GM23338 (cell line): Measurements from ENCODE around the gene ARAF. TPM values are rescaled to one million over a fixed set of nuclear protein-coding genes. Genes with fewer than 3 reads are reported as not detected.

Source experiments
- ATAC-seq: fragments of 200-7000 bp; cut with Tn5 transposase; 3 replicates; pipeline ENCODE4 v1.9.1; 2020
- DNase-seq: peaks from one replicate; pipeline ENCODE4 v3.0.0-alpha.2; 2015; ENCODE audit warnings: low spot score
- H2AFZ ChIP-seq: fragments of 200-600 bp; sonication (generic); 2 replicates; pipeline ENCODE4 v1.8.0; 2016; ENCODE audit warnings: antibody characterized with exemption, mild to moderate bottlenecking, moderate library complexity
- H3F3A ChIP-seq: fragments of 200-600 bp; sonication (generic); replicated peaks from 2 replicates; pipeline ENCODE4 v1.8.0; 2017; ENCODE audit warnings: antibody characterized with exemption, mixed run types, low read depth
- H3K27ac ChIP-seq: fragments of 200-600 bp; sonication (generic); 2 replicates; pipeline ENCODE4 v1.6.1; 2016; ENCODE audit warnings: low read depth
- H3K27me3 ChIP-seq: fragments of 200-600 bp; sonication (generic); 2 replicates; pipeline ENCODE4 v1.8.0; 2016; ENCODE audit warnings: mild to moderate bottlenecking, mixed run types, moderate library complexity; ENCODE audit not compliant: insufficient read depth
- H3K36me3 ChIP-seq: fragments of 200-600 bp; sonication (generic); 2 replicates; pipeline ENCODE4 v1.8.0; 2016; ENCODE audit warnings: mild to moderate bottlenecking; ENCODE audit not compliant: insufficient read depth
- H3K4me1 ChIP-seq: fragments of 200-600 bp; sonication (generic); 2 replicates; pipeline ENCODE4 v1.8.0; 2016; ENCODE audit warnings: mild to moderate bottlenecking, moderate library complexity; ENCODE audit not compliant: insufficient read depth
- H3K4me2 ChIP-seq: fragments of 200-600 bp; sonication (generic); 2 replicates; pipeline ENCODE4 v1.7.1; 2017; ENCODE audit warnings: mixed run types
- H3K4me3 ChIP-seq: fragments of 200-600 bp; sonication (generic); 2 replicates; pipeline ENCODE4 v1.6.1; 2016; ENCODE audit warnings: mixed run types
- H3K79me2 ChIP-seq: fragments of 200-600 bp; sonication (generic); replicated peaks from 2 replicates; pipeline ENCODE4 v1.8.0; 2017; ENCODE audit warnings: mild to moderate bottlenecking; ENCODE audit not compliant: insufficient read depth
- H3K9me2 ChIP-seq: fragments of 200-600 bp; sonication (generic); 2 replicates; pipeline ENCODE4 v1.8.0; 2017; ENCODE audit not compliant: insufficient read depth
- H4K20me1 ChIP-seq: fragments of 200-600 bp; sonication (generic); replicated peaks from 2 replicates; pipeline ENCODE4 v1.8.0; 2017; ENCODE audit warnings: mild to moderate bottlenecking; ENCODE audit not compliant: insufficient read depth
- H3K27ac Mint-ChIP-seq: 2 replicates; pipeline ENCODE4 v1.8.0; 2020; ENCODE audit warnings: inconsistent platforms, mild to moderate bottlenecking, moderate library complexity, mixed read lengths
- H3K27me3 Mint-ChIP-seq: 3 replicates; pipeline ENCODE4 v1.8.0; 2022; ENCODE audit warnings: low read depth, mild to moderate bottlenecking, moderate library complexity, mixed read lengths, inconsistent platforms; ENCODE audit not compliant: insufficient read depth, poor library complexity
- H3K36me3 Mint-ChIP-seq: 3 replicates; pipeline ENCODE4 v1.8.0; 2021; ENCODE audit warnings: low read depth, mild to moderate bottlenecking, inconsistent platforms, moderate library complexity, mixed read lengths
- H3K4me1 Mint-ChIP-seq: 3 replicates; pipeline ENCODE4 v1.8.0; 2020; ENCODE audit warnings: mild to moderate bottlenecking, inconsistent platforms, mixed read lengths
- H3K4me3 Mint-ChIP-seq: 3 replicates; pipeline ENCODE4 v1.8.0; 2021; ENCODE audit warnings: moderate library complexity, mild to moderate bottlenecking, inconsistent platforms, mixed read lengths
- H3K9me3 Mint-ChIP-seq: 3 replicates; pipeline ENCODE4 v1.8.0; 2020; ENCODE audit warnings: moderate library complexity, mild to moderate bottlenecking, inconsistent platforms, mixed read lengths
- CREB1 ChIP-seq: fragments of 250-450 bp; sonication (Bioruptor Pico); IDR thresholded peaks from 2 replicates; pipeline ENCODE4 v1.5.0; 2020; ENCODE audit warnings: low read depth, mild to moderate bottlenecking, moderate library complexity
- CTCF ChIP-seq, 2 experiments: fragments of 200-600 bp in 1 of 2; sonication (generic) in 1 of 2; conservative IDR thresholded peaks; 2 replicates each; pipeline versions ENCODE4 v1.5.1 to v1.6.1; 2016 to 2017; ENCODE audit warnings: antibody characterized with exemption in 2 of 2, low read depth in 2 of 2, mild to moderate bottlenecking in 2 of 2, moderate library complexity in 1 of 2
- ETS1 ChIP-seq: IDR thresholded peaks from 2 replicates; pipeline ENCODE4 v1.6.1; 2016; ENCODE audit warnings: antibody characterized with exemption
- EZH2 ChIP-seq: fragments of 200-600 bp; sonication (generic); IDR thresholded peaks from one replicate; pipeline ENCODE4 v1.8.0; 2017; ENCODE audit warnings: antibody characterized with exemption, mild to moderate bottlenecking, low read depth; ENCODE audit not compliant: unreplicated experiment
- EZH2phosphoT487 ChIP-seq: fragments of 200-600 bp; sonication (generic); IDR thresholded peaks from one replicate; pipeline ENCODE4 v1.8.1; 2018; ENCODE audit warnings: antibody characterized with exemption; ENCODE audit not compliant: unreplicated experiment
- JUNB ChIP-seq: IDR thresholded peaks from one replicate; pipeline ENCODE4 v1.6.1; 2016; ENCODE audit warnings: antibody characterized with exemption; ENCODE audit not compliant: unreplicated experiment
- NANOG ChIP-seq: IDR thresholded peaks from 2 replicates; pipeline ENCODE4 v1.6.1; 2016; ENCODE audit warnings: antibody characterized with exemption, borderline replicate concordance
- POLR2AphosphoS5 ChIP-seq: IDR thresholded peaks from 2 replicates; pipeline ENCODE4 v1.6.1; 2016; ENCODE audit warnings: antibody characterized with exemption, low read depth
- STAT1 ChIP-seq: IDR thresholded peaks from one replicate; pipeline ENCODE4 v1.6.1; 2016; ENCODE audit warnings: antibody characterized with exemption; ENCODE audit not compliant: unreplicated experiment
- ZNF114 ChIP-seq: fragments of 250-450 bp; sonication (Bioruptor Pico); IDR thresholded peaks from 2 replicates; pipeline ENCODE4 v1.5.0; 2020; ENCODE audit warnings: mild to moderate bottlenecking, moderate library complexity
- ZNF331 ChIP-seq: fragments of 250-450 bp; sonication (Bioruptor Pico); IDR thresholded peaks from 2 replicates; pipeline ENCODE4 v1.5.0; 2020; ENCODE audit warnings: low read depth, mild to moderate bottlenecking, moderate library complexity
- ZNF462 ChIP-seq: fragments of 250-450 bp; sonication (Bioruptor Pico); IDR thresholded peaks from 2 replicates; pipeline ENCODE4 v1.5.0; 2020; ENCODE audit warnings: mild to moderate bottlenecking, moderate library complexity
- polyA plus RNA-seq: library from polyadenylated mRNA; unstranded; fragments of >200 nt; fragmentation: Nextera tagmentation; extraction: Ambion mirVana; gene quantifications from 2 replicates; pipeline ENCODE4 v1.2.1, GENCODE V29; 2016
- total RNA-seq: library from RNA; depleted of rRNA; stranded (reverse); fragments of >200 nt; shearing (Covaris generic); gene quantifications from 2 replicates; pipeline ENCODE4 v1.2.3, GENCODE V29; 2014
- TF ChIP-seq, protein P1 (sequence below): IDR thresholded peaks from one replicate; pipeline ENCODE4 v1.6.1; 2018; ENCODE audit warnings: antibody characterized with exemption; ENCODE audit not compliant: unreplicated experiment

The ARAF gene
- total and polyA plus RNA-seq, 2 experiments from 2014 or later: 28.2 to 43.9 TPM

DNA sequence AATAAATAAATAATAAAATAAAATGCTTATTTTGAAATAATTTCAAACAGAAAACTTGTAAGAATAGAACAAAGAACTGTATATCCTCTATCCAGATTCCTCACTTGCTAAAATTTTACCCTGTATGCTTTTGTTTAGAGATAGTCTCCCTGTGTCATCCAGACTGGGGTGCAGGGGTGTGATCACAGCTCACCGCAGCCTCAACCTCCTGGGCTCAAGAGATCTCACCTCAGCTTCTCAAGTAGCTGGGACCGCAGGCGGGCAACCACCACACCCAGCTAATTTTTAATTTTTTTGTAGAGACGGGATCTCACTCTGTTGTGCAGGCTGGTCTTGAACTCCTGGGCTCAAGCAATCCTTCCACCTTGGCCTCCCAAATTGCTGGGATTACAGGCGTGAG, 17.5 kb upstream of the ARAF start:
- Histone ChIP-seq H3K27me3 (no peaks in the 10 kb centered on the region), H3K36me3 (no peaks in the 10 kb centered on the region), H3K4me1 (no peaks in the 10 kb centered on the region), H3K4me2 (no peak overlapping the region), H3K9me2 (no peaks in the 10 kb centered on the region), H3K4me3 (no peak overlapping the region), H3K79me2 (no peaks in the 10 kb centered on the region), H2AFZ (no peak overlapping the region), H3F3A (no peaks in the 10 kb centered on the region), H4K20me1 (no peaks in the 10 kb centered on the region), H3K27ac (no peak overlapping the region)
- Mint-ChIP-seq H3K4me1 (no peaks in the 10 kb centered on the region), H3K27ac (no peak overlapping the region), H3K27me3 (no peaks in the 10 kb centered on the region), H3K9me3 (no peaks in the 10 kb centered on the region), H3K36me3 (no peaks in the 10 kb centered on the region), H3K4me3 (no peak overlapping the region)
- ATAC-seq (no peak), DNase-seq (no peak)
- TF ChIP-seq JUNB: no peak
- TF ChIP-seq ZNF462: no peak
- no peak for TF ChIP-seq ZNF331 (CRISPR knock-in tag)
- no peak for TF ChIP-seq CTCF (conservative IDR thresholded peaks at IDR 0.05; ENCODE audit: low read depth in 2 of 2)
- no peak for TF ChIP-seq NANOG
- no peak for TF ChIP-seq POLR2AphosphoS5
- TF ChIP-seq STAT1: no peak
- no peak for TF ChIP-seq ETS1
- TF ChIP-seq, protein P1, sequence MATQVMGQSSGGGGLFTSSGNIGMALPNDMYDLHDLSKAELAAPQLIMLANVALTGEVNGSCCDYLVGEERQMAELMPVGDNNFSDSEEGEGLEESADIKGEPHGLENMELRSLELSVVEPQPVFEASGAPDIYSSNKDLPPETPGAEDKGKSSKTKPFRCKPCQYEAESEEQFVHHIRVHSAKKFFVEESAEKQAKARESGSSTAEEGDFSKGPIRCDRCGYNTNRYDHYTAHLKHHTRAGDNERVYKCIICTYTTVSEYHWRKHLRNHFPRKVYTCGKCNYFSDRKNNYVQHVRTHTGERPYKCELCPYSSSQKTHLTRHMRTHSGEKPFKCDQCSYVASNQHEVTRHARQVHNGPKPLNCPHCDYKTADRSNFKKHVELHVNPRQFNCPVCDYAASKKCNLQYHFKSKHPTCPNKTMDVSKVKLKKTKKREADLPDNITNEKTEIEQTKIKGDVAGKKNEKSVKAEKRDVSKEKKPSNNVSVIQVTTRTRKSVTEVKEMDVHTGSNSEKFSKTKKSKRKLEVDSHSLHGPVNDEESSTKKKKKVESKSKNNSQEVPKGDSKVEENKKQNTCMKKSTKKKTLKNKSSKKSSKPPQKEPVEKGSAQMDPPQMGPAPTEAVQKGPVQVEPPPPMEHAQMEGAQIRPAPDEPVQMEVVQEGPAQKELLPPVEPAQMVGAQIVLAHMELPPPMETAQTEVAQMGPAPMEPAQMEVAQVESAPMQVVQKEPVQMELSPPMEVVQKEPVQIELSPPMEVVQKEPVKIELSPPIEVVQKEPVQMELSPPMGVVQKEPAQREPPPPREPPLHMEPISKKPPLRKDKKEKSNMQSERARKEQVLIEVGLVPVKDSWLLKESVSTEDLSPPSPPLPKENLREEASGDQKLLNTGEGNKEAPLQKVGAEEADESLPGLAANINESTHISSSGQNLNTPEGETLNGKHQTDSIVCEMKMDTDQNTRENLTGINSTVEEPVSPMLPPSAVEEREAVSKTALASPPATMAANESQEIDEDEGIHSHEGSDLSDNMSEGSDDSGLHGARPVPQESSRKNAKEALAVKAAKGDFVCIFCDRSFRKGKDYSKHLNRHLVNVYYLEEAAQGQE: no peak
- TF ChIP-seq EZH2phosphoT487: no peak
- no peak for TF ChIP-seq CREB1
- TF ChIP-seq ZNF114 (CRISPR knock-in tag): no peak
- TF ChIP-seq EZH2: no peak
